ENCODE measurements around the gene IQSEC1. TPM values are rescaled to one million over a fixed set of nuclear protein-coding genes. Genes with fewer than 3 reads are reported as not detected.

IQSEC1 gene
- total RNA-seq, 1 donor from 2014 or later = 31.3 TPM

DNA sequence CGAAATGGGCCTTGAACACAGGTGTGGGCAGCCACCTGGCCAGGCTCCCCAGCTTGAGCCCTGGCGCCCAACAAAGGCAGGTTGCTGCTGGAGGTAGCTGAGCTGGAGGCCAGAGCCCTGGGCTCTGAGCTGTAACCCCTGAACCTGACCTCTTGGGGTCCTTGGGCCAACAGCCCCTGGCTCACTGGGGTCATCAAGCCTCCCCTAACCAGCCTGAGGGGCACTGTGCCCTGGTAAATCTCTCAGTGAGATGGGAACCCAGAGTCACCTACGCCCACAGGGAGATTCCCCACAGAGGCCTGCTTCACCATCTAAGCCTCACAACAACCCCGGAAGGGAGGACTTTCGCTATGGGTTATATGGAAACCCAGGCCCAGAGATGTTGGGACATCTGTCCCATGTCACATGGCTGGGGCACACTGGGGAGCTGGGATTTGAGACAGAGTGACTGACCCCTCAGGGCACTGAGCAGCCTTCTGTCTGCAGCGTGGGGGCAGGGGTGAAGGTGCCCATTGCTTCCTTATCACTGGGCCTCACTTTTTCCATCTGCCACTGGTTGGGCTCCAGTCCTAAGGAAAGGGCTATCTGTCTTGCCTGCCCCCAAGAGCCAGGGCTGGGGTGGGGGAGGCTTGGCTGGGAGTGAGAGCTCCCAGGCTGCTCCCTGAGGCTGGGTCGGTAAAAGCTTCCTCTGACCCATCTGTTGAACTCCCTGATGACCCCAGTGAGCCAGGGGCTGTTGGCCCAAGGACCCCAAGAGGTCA, 59.1 kb downstream of the IQSEC1 start:
- Mint-ChIP-seq H3K9me3 (no peaks in the 10 kb centered on the region), H3K36me3 (ENCODE audit: low read depth) (no peaks in the 10 kb centered on the region), H3K4me3 (no peak overlapping the region), H3K4me1 (peaks cover 23% of the 10 kb centered on the region), H3K27me3 (ENCODE audit: low read depth) (peaks cover 3% of the 10 kb centered on the region), H3K27ac (ENCODE audit: unreplicated experiment) (no peak overlapping the region)
- no peak for DNase-seq (ENCODE audit: low read depth, low spot score)
- no peak for TF ChIP-seq CTCF (conservative IDR thresholded peaks at IDR 0.05)

- Mint-ChIP-seq H3K27ac (ENCODE audit: unreplicated experiment) (no peak overlapping the region), H3K27me3 (ENCODE audit: low read depth) (peaks cover 3% of the 10 kb centered on the region), H3K36me3 (ENCODE audit: low read depth) (no peaks in the 10 kb centered on the region), H3K9me3 (no peaks in the 10 kb centered on the region), H3K4me1 (peaks cover 22% of the 10 kb centered on the region), H3K4me3 (no peak overlapping the region)
- no peak for TF ChIP-seq CTCF (conservative IDR thresholded peaks at IDR 0.05)
- no peak for DNase-seq (ENCODE audit: low read depth, low spot score)
These were observed 59.7 kb downstream of the IQSEC1 start for GRCh38 chr3:13013566-13013965.

DNA sequence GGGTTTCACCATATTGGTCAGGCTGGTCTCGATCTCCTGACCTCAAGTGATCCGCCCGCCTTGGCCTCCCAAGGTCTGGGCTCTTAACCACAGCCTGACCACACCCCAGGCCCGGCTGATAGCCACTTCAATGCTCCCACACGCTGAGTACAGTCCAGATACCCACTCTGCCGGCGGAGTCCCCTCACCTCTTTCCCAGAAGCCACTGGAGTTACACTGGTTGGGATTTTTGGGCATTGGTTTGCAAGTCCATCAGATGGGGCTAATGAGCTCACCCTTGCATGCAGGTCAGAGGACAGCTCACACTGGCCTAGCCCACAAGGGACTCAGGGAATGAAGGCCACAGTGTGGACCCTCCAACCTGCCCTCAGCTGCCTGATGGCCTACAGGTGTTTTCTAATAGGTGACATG, 60.1 kb downstream of the IQSEC1 start:
- H3K27me3 Mint-ChIP-seq (ENCODE audit: low read depth) = peaks cover 3% of the 10 kb centered on the region
- no peak for DNase-seq (ENCODE audit: low read depth, low spot score)
- TF ChIP-seq CTCF (conservative IDR thresholded peaks at IDR 0.05) = no peak
- H3K27ac Mint-ChIP-seq (ENCODE audit: unreplicated experiment) = no peak overlapping the region
- H3K4me1 Mint-ChIP-seq = peaks cover 22% of the 10 kb centered on the region
- no peak overlapping the region for H3K4me3 Mint-ChIP-seq
- no peaks in the 10 kb centered on the region for H3K36me3 Mint-ChIP-seq (ENCODE audit: low read depth)
- no peaks in the 10 kb centered on the region for H3K9me3 Mint-ChIP-seq

DNA sequence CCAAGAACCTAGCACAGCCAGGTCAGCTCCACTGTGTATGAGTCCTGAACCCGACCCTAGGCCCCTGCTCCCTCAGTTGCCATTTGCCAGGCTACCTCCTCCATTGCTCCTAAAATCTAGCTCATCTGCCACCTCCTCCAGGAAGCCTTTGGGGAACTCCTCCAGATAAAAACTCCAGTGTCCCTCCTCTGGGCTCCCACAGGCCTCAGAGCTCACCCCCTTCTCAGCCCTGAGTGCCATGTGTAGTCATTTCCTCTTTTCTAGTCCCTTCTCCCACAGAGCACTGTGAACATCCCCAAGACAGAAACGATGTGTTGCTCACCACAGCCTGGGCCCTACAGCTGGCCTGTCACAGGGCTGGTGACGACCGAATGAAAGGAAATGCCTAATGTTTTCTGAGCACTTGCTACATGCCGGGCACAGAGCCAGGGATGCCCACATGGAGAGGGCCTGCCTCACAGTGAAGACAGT, 61.0 kb downstream of the IQSEC1 start:
- no peak for DNase-seq (ENCODE audit: low read depth, low spot score)
- H3K4me3 Mint-ChIP-seq = no peak overlapping the region
- H3K9me3 Mint-ChIP-seq = no peaks in the 10 kb centered on the region
- TF ChIP-seq CTCF (conservative IDR thresholded peaks at IDR 0.05) = no peak
- peaks cover 20% of the 10 kb centered on the region for H3K4me1 Mint-ChIP-seq
- no peak overlapping the region for H3K27ac Mint-ChIP-seq (ENCODE audit: unreplicated experiment)
- peaks cover 3% of the 10 kb centered on the region for H3K27me3 Mint-ChIP-seq (ENCODE audit: low read depth)
- H3K36me3 Mint-ChIP-seq (ENCODE audit: low read depth) = no peaks in the 10 kb centered on the region

DNA sequence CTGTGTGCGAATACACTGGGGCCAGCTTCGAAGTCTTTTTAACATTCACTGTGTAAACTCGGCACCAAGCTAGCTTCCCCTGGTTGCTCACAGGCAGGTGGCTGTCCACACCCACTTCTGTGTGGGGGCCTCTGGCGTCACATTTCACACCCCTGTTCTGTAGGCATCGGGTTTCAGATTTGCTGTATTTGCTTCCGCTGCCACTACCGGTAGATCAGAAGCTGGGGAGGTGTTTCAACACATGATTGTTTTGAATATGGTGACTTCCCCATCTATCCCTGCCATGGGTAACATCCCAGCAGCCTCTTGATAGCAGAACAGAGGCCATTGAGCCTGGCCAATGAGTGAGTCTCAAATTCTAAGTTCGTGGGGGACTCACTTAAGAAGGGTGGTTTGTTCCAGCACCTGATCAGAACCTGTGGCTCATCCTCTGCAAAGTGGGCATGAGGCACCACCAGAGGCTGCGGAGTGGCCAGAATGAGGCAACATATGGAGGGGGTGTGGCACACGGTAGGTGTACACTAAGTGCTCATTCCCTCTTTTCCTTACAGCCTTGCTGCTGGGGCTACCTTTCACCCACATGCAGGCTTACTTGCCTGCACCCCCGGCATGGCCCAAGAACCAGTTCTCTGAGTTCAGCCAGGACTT, 61.5 kb downstream of the IQSEC1 start:
- TF ChIP-seq CTCF (conservative IDR thresholded peaks at IDR 0.05) = no peak
- Mint-ChIP-seq H3K9me3 (no peaks in the 10 kb centered on the region), H3K4me3 (no peak overlapping the region), H3K27ac (ENCODE audit: unreplicated experiment) (no peak overlapping the region), H3K27me3 (ENCODE audit: low read depth) (peaks cover 3% of the 10 kb centered on the region), H3K4me1 (peaks cover 15% of the 10 kb centered on the region), H3K36me3 (ENCODE audit: low read depth) (no peaks in the 10 kb centered on the region)
- no peak for DNase-seq (ENCODE audit: low read depth, low spot score)
